ENCODE measurements around the gene TRIM31. TPM values are rescaled to one million over a fixed set of nuclear protein-coding genes. Genes with fewer than 3 reads are reported as not detected.

TRIM31 gene
- total RNA-seq, 1 experiment from 2014 or later, result not detected

- no peak for DNase-seq
- H3K4me2 ChIP-seq (ENCODE audit: insufficient read depth, insufficient read length, low read length), result no peak overlapping the region
- Mint-ChIP-seq H3K4me1 (peaks cover 4 to 5% of the 10 kb centered on the region in 2 experiments), H3K27ac (no peak overlapping the region), H3K4me3 (no peak overlapping the region), H3K27me3 (ENCODE audit: low read depth) (peaks cover 53% of the 10 kb centered on the region), H3K36me3 (ENCODE audit: insufficient read depth in 1 of 3, low read depth in 3 of 3) (no peaks in the 10 kb centered on the region), H3K9me3 (no peaks in the 10 kb centered on the region)
- no peak overlapping the region for H3K9ac ChIP-seq (ENCODE audit: extremely low read depth, insufficient read length, low read length)
- H2BK15ac ChIP-seq (ENCODE audit: low read depth, low read length), result no peak overlapping the region
- H4K91ac ChIP-seq (ENCODE audit: insufficient read length, low read depth, low read length), result no peak overlapping the region
- H2BK12ac ChIP-seq (ENCODE audit: insufficient read length, low read depth, low read length), result no peak overlapping the region
- H4K8ac ChIP-seq (replicated peaks; ENCODE audit: insufficient read length, low read depth, low read length), result no peak overlapping the region
- peaks cover 3% of the 10 kb centered on the region; the same call in 1 of the 2 replicates for H3K4me1 ChIP-seq (ENCODE audit: insufficient read depth, low read length)
- no peak overlapping the region for H3K18ac ChIP-seq (ENCODE audit: insufficient read length, low read depth, low read length)
- no CpG with 5 or more reads among the region's 10 CpGs for WGBS (ENCODE audit: extremely low coverage, insufficient read length, low lambda C conversion rate)
- H3K27ac ChIP-seq (ENCODE audit: insufficient read length, low read depth, low read length), result no peak overlapping the region
- no peak for TF ChIP-seq CTCF (conservative IDR thresholded peaks at IDR 0.05)
- H3K27me3 ChIP-seq (ENCODE audit: insufficient read depth, low read length), result no peaks in the 10 kb centered on the region
- H3K23ac ChIP-seq (ENCODE audit: insufficient read length, low read depth, low read length), result no peak overlapping the region
- no peak overlapping the region for H3K4ac ChIP-seq (ENCODE audit: low read depth, low read length)
- no peak overlapping the region for H2AK5ac ChIP-seq (ENCODE audit: insufficient read length, low read length)
- no peak overlapping the region for H2BK20ac ChIP-seq (ENCODE audit: low read depth, low read length, poor library complexity, severe bottlenecking)
- H3K9me3 ChIP-seq (ENCODE audit: control insufficient read depth, low read depth, low read length), result no peaks in the 10 kb centered on the region
- H3K23me2 ChIP-seq (ENCODE audit: insufficient read length, low read depth, low read length, poor library complexity, severe bottlenecking), result no peaks in the 10 kb centered on the region
- no peak overlapping the region for H2AFZ ChIP-seq (ENCODE audit: low read length)
- no peaks in the 10 kb centered on the region for H4K20me1 ChIP-seq (ENCODE audit: control insufficient read depth, insufficient read depth, insufficient read length)
- H3K14ac ChIP-seq (ENCODE audit: insufficient read depth, low read length), result no peak overlapping the region
- H3K79me1 ChIP-seq (ENCODE audit: insufficient read depth, low read depth, low read length, poor library complexity, severe bottlenecking), result no peaks in the 10 kb centered on the region
- no peak overlapping the region for H3K56ac ChIP-seq (ENCODE audit: insufficient read length, low read depth, low read length)
- no peak overlapping the region for H3T11ph ChIP-seq (ENCODE audit: low read length)
- no peaks in the 10 kb centered on the region for H3K79me2 ChIP-seq (ENCODE audit: insufficient read depth, low read length)
- H2BK5ac ChIP-seq (ENCODE audit: insufficient read length, low read length), result no peak overlapping the region
- H2BK120ac ChIP-seq (ENCODE audit: low read depth, low read length, poor library complexity, severe bottlenecking), result no peak overlapping the region
- no peak overlapping the region for H4K5ac ChIP-seq (ENCODE audit: insufficient read length, low read depth, low read length)
Observed at GRCh38 chr6:30150671-30151395, 37.9 kb upstream of the TRIM31 start.
